GM06990 (cell line): ENCODE measurements around the gene ADCYAP1R1.

Experiments
- DNase-seq: peaks from one replicate; pipeline ENCODE4 v3.0.0-alpha.2; 2011; ENCODE audit not compliant: insufficient read length; ENCODE audit errors: extremely low read depth
- H3K27me3 ChIP-seq: replicated peaks from 2 replicates; pipeline ENCODE4 v1.6.0; 2011; ENCODE audit warnings: low read length; ENCODE audit not compliant: control insufficient read depth, insufficient read depth
- H3K36me3 ChIP-seq: 2 replicates; pipeline ENCODE4 v1.5.1; 2011; ENCODE audit warnings: low read length; ENCODE audit not compliant: control insufficient read depth, insufficient read depth
- H3K4me3 ChIP-seq: replicated peaks from 2 replicates; pipeline ENCODE4 v1.5.1; 2011; ENCODE audit warnings: low read depth, mild to moderate bottlenecking, control low read depth, low read length
- TF ChIP-seq, protein P1 (sequence below): IDR thresholded peaks from 2 replicates; pipeline ENCODE4 v1.5.1; 2011; ENCODE audit warnings: low read length, control low read depth, mild to moderate bottlenecking, inconsistent platforms; ENCODE audit not compliant: insufficient read depth, poor library complexity, severe bottlenecking

Gene ADCYAP1R1

DNA sequence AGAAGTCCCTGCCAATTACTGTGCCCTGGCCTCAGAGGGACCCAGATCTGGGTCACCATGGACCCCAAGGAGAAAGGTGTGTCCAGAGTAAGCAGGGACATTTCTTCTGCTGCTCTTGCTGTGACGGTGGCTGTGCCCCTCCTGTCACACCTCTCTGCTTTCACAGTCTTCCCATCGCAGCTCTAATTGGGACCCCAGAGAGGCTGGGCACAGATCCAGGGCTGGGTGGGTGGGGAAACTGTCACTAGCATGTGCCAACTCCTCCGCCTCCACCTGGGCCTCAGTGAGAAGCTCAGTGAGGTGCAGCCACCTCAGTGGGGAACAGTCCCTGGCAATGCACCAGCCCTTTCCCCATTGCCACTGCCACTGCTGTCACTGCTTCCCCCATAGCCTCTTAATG is 37.3 kb upstream of the ADCYAP1R1 start:
- Histone ChIP-seq H3K4me3 (no peak overlapping the region), H3K27me3 (no peaks in the 10 kb centered on the region; the same call in none of the 2 replicates), H3K36me3 (no peaks in the 10 kb centered on the region)
- TF ChIP-seq, protein P1, sequence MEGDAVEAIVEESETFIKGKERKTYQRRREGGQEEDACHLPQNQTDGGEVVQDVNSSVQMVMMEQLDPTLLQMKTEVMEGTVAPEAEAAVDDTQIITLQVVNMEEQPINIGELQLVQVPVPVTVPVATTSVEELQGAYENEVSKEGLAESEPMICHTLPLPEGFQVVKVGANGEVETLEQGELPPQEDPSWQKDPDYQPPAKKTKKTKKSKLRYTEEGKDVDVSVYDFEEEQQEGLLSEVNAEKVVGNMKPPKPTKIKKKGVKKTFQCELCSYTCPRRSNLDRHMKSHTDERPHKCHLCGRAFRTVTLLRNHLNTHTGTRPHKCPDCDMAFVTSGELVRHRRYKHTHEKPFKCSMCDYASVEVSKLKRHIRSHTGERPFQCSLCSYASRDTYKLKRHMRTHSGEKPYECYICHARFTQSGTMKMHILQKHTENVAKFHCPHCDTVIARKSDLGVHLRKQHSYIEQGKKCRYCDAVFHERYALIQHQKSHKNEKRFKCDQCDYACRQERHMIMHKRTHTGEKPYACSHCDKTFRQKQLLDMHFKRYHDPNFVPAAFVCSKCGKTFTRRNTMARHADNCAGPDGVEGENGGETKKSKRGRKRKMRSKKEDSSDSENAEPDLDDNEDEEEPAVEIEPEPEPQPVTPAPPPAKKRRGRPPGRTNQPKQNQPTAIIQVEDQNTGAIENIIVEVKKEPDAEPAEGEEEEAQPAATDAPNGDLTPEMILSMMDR = no peak
- no peak for DNase-seq

DNA sequence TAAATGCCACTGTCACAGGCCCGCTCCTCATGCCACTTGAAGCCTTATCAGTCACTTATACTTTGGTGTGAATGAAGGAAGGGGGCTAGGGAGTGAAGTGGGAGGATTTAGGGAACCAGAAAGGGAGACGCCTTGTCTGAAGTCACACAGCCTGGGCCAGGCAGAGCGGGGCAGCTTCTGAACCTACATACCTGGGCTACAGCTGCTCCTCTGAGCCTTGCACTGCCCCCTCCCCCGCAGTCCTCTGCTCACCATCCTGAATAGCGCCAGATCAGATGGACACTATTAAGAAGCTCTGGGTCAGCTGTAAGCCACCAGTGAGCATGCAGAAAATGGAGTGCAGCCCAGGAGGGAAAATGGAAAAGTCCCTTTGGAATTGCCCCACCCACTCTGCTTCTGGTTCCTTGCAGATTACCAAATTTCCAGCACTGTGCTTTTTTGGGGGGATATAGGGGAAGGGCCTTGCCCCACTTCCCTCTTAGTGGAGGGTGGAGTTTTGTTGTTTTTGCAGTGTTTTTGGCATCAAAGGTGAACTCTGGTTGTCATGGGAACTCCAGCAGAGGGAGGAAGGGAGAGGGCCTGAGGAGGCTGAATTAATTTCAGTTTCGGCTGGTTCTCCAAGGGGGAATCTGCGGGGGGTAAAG is 35.0 kb upstream of the ADCYAP1R1 start:
- no peak for DNase-seq
- H3K27me3 ChIP-seq = no peaks in the 10 kb centered on the region; the same call in none of the 2 replicates
- H3K4me3 ChIP-seq = no peak overlapping the region
- TF ChIP-seq, protein P1 = no peak
- H3K36me3 ChIP-seq = no peaks in the 10 kb centered on the region

DNA sequence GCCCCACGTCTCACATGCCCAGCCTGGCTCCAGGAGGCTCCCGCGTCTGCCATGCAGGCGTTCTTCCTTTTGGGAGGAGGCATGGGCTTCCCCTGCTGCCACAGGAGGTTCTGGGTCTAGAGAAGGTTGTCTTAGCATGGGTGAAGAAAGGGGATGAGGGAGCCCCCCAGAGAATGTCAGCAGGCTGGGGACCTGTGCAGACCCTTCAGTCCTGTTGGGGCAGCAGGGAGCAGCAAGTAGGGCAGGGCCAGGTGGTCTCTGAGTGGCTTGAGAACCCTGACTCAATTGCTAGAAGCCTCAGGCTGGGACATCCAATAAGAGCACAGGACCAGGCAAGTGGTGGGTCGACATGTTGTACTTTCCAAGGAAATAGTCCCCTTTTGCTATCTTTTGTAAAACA is 34.4 kb upstream of the ADCYAP1R1 start:
- Histone ChIP-seq H3K36me3 (no peaks in the 10 kb centered on the region), H3K27me3 (no peaks in the 10 kb centered on the region; the same call in none of the 2 replicates)
- TF ChIP-seq, protein P1 = no peak

DNA sequence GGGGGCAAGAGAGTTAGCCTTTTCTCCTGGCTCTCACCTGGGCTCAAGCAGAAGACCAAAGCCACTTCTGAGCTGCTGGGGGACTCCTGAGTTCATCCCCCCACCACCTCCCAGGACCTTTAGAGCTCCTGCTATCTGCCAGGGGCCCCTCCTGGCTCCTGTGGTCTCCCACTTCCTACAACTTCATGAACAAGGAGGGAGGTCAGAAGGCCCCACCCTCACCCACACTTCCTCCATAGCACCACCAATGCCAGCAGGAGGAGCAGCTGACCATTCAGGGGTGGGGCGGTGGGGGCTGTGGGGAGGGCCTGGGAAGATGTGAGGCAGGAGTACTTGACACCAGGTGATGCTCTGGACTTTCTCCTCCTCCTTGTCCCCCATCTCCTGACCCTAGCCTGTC is 32.6 kb upstream of the ADCYAP1R1 start:
- TF ChIP-seq, protein P1 = no peak
- no peak for DNase-seq
- no peaks in the 10 kb centered on the region for H3K36me3 ChIP-seq
- H3K27me3 ChIP-seq = no peaks in the 10 kb centered on the region; the same call in 1 of the 2 replicates
- no peak overlapping the region for H3K4me3 ChIP-seq

More for the DNA sequence above, 34.4 kb upstream of the ADCYAP1R1 start:
- H3K4me3 ChIP-seq = no peak overlapping the region
- DNase-seq = no peak

DNA sequence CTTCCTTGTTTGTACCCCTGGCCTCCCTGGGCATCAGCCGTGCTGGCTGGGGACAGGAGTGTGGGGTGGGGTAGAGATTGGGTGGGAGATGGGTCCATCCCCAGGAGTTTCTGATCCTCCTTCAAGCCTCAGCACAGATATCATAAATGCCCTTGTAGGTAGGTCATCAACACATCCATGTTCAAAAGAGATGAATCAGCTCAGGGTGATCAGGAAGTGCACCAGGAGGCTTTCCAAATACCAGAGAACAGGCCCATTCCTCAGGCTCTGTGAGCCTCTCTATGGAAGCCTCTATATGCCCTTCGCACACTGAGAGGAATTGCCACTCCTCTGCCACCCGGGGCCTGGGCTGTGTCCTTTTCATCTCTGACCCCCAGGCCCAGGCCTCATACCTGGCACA is 31.9 kb upstream of the ADCYAP1R1 start:
- TF ChIP-seq, protein P1 = no peak
- Histone ChIP-seq H3K4me3 (no peak overlapping the region), H3K27me3 (no peaks in the 10 kb centered on the region; the same call in 1 of the 2 replicates), H3K36me3 (no peaks in the 10 kb centered on the region)
- no peak for DNase-seq

DNA sequence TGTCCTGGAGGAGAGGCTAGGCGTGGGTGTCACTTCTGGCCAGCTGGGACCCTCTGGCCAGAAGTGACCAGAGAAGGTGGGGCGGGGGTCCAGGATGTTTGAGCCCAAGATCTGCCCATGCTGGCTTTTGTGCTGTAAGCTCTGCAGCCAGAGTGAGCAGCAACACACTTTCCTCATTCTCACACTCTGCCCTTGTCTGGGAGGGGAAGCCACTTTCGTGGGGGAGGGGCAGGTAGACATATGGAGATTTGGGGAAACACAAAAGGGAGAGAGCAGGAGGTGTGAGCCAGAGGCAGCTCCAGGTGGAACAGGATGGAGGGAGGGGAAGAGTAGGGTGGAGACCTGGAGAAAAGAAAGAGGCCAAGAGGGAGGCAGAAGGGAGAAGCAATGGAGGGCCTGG is 31.5 kb upstream of the ADCYAP1R1 start:
- Histone ChIP-seq H3K36me3 (no peaks in the 10 kb centered on the region), H3K4me3 (no peak overlapping the region), H3K27me3 (no peaks in the 10 kb centered on the region)
- DNase-seq = no peak
- TF ChIP-seq, protein P1 = no peak
